Stomach smooth muscle (tissue), 2 donors: ENCODE measurements around the gene KLF1.

Experiments
- H3K27ac ChIP-seq: one replicate; pipeline ENCODE4 v1.7.0; 2013; ENCODE audit warnings: mild to moderate bottlenecking, low read length, inconsistent platforms
- H3K27me3 ChIP-seq, 2 donors: one replicate each; pipeline ENCODE4 v1.7.0; 2013; ENCODE audit warnings: low read length in 2 of 2; ENCODE audit not compliant: insufficient read depth in 2 of 2, control insufficient read depth in 1 of 2
- H3K36me3 ChIP-seq, 2 donors: one replicate each; pipeline ENCODE4 v1.7.0; 2013; ENCODE audit warnings: low read length in 2 of 2; ENCODE audit not compliant: control insufficient read depth in 2 of 2, insufficient read depth in 2 of 2
- H3K4me1 ChIP-seq: one replicate; pipeline ENCODE4 v1.7.0; 2013; ENCODE audit warnings: low read length; ENCODE audit not compliant: control insufficient read depth, insufficient read depth
- H3K4me3 ChIP-seq, 2 donors: one replicate each; pipeline ENCODE4 v1.7.0; 2013; ENCODE audit warnings: low read length in 2 of 2
- H3K9ac ChIP-seq, 2 donors: one replicate each; pipeline ENCODE4 v1.7.0; 2013; ENCODE audit warnings: low read length in 2 of 2, mild to moderate bottlenecking in 1 of 2
- H3K9me3 ChIP-seq, 2 donors: one replicate each; pipeline ENCODE4 v1.7.0; 2013; ENCODE audit warnings: low read length in 2 of 2; ENCODE audit not compliant: control insufficient read depth in 2 of 2
- donor health status: healthy.
- donor health status: Pancreatic carcinoma.

KLF1 gene

GRCh38 chr19:12881172-12881808, 5.7 kb downstream of the KLF1 start, which contains the start of gene DNASE2:
Gene DNASE2, minus strand, starts transcription at chr19:12881449. Its CDS starts 74 bp downstream, at chr19:12881375.
- Histone ChIP-seq H3K4me3 (peak within 1 kb of the TSS; percentile 80 to 88), H3K27me3 (peaks cover 3 to 15% of the 10 kb centered on the region in 2 donors), H3K9me3 (no peaks in the 10 kb centered on the region), H3K27ac (peak within 1 kb of the TSS; percentile 90), H3K36me3 (peaks cover 6 to 9% of the 10 kb centered on the region in 2 donors), H3K9ac (peak within 1 kb of the TSS; percentile 85 to 86), H3K4me1 (peaks cover 26% of the 10 kb centered on the region)

GRCh38 chr19:12880551-12881171, 6.3 kb downstream of the KLF1 start:
- peaks cover 9 to 15% of the 10 kb centered on the region in 2 donors for H3K36me3 ChIP-seq
- no peaks in the 10 kb centered on the region for H3K9me3 ChIP-seq
- H3K27me3 ChIP-seq = peaks cover under 1 to 15% of the 10 kb centered on the region in 2 donors
- H3K27ac ChIP-seq = peak overlapping the region; percentile 90
- H3K4me1 ChIP-seq = peaks cover 22% of the 10 kb centered on the region
- H3K4me3 ChIP-seq = peak overlapping the region; percentile 80 to 88
- peak overlapping the region; percentile 85 to 86 for H3K9ac ChIP-seq

- Histone ChIP-seq H3K9me3 (no peaks in the 10 kb centered on the region), H3K4me1 (peaks cover under 1% of the 10 kb centered on the region), H3K4me3 (no peak overlapping the region), H3K9ac (no peak overlapping the region), H3K36me3 (peaks cover 9 to 19% of the 10 kb centered on the region in 2 donors), H3K27me3 (no peaks in the 10 kb centered on the region), H3K27ac (no peak overlapping the region)
Observed at GRCh38 chr19:12875086-12875485, 11.9 kb downstream of the KLF1 start.

GRCh38 chr19:12873891-12874745, 12.9 kb downstream of the KLF1 start:
- Histone ChIP-seq H3K27ac (no peak overlapping the region), H3K27me3 (no peaks in the 10 kb centered on the region), H3K9me3 (no peaks in the 10 kb centered on the region), H3K36me3 (peaks cover 9 to 19% of the 10 kb centered on the region in 2 donors), H3K4me3 (no peak overlapping the region), H3K4me1 (no peaks in the 10 kb centered on the region), H3K9ac (no peak overlapping the region)

- Histone ChIP-seq H3K4me3 (no peak overlapping the region), H3K27ac (no peak overlapping the region), H3K9me3 (no peaks in the 10 kb centered on the region), H3K27me3 (peaks cover 0 to 6% of the 10 kb centered on the region in 2 donors), H3K9ac (no peak overlapping the region), H3K4me1 (peaks cover 2% of the 10 kb centered on the region), H3K36me3 (peaks cover 5 to 15% of the 10 kb centered on the region in 2 donors)
Observed at GRCh38 chr19:12872941-12873890, 13.8 kb downstream of the KLF1 start.

GRCh38 chr19:12872255-12872654, 14.7 kb downstream of the KLF1 start:
- Histone ChIP-seq H3K9me3 (no peaks in the 10 kb centered on the region), H3K4me3 (no peak overlapping the region), H3K27me3 (peaks cover 6 to 9% of the 10 kb centered on the region in 2 donors), H3K4me1 (peaks cover 9% of the 10 kb centered on the region), H3K9ac (no peak overlapping the region), H3K36me3 (peaks cover 3 to 10% of the 10 kb centered on the region in 2 donors), H3K27ac (no peak overlapping the region)

- Histone ChIP-seq H3K27ac (no peak overlapping the region), H3K36me3 (peaks cover 3 to 10% of the 10 kb centered on the region in 2 donors), H3K9me3 (no peaks in the 10 kb centered on the region), H3K27me3 (peaks cover 8 to 11% of the 10 kb centered on the region in 2 donors), H3K4me3 (no peak overlapping the region), H3K4me1 (peaks cover 11% of the 10 kb centered on the region), H3K9ac (no peak overlapping the region)
Observed at GRCh38 chr19:12871681-12872080, 15.3 kb downstream of the KLF1 start.

- H3K27me3 ChIP-seq = peaks cover 8 to 15% of the 10 kb centered on the region in 2 donors
- no peaks in the 10 kb centered on the region for H3K36me3 ChIP-seq
- H3K4me1 ChIP-seq = peaks cover 11% of the 10 kb centered on the region
- H3K27ac ChIP-seq = no peak overlapping the region
- H3K4me3 ChIP-seq = no peak overlapping the region
- no peak overlapping the region for H3K9ac ChIP-seq
- H3K9me3 ChIP-seq = no peaks in the 10 kb centered on the region
Observed at GRCh38 chr19:12868540-12869112, 18.4 kb downstream of the KLF1 start.

- Histone ChIP-seq H3K4me1 (peaks cover 11% of the 10 kb centered on the region), H3K4me3 (peak overlapping the region; percentile 21 to 65), H3K36me3 (no peaks in the 10 kb centered on the region), H3K27me3 (peaks cover 8 to 15% of the 10 kb centered on the region in 2 donors), H3K9me3 (no peaks in the 10 kb centered on the region), H3K27ac (no peak overlapping the region), H3K9ac (peak overlapping the region in 1 of 2 donors; percentile 23)
Observed at GRCh38 chr19:12867120-12868099, 19.6 kb downstream of the KLF1 start.
